H9 (cell line): ENCODE measurements around the gene SCARB2. TPM values are rescaled to one million over a fixed set of nuclear protein-coding genes. Genes with fewer than 3 reads are reported as not detected.

Experiments
- DNase-seq: peaks from one replicate; pipeline ENCODE4 v3.0.0-alpha.2; 2017
- H2AFZ ChIP-seq: one replicate; pipeline ENCODE4 v1.6.1; 2013; ENCODE audit warnings: mild to moderate bottlenecking, low read length, control low read depth, moderate library complexity
- H2AK5ac ChIP-seq: 2 replicates; pipeline ENCODE4 v1.6.1; 2013; ENCODE audit warnings: low read length, control low read depth, mixed read lengths; ENCODE audit not compliant: insufficient read length
- H2BK120ac ChIP-seq: one replicate; pipeline ENCODE4 v1.6.1; 2013; ENCODE audit warnings: low read depth, mild to moderate bottlenecking, low read length, control low read depth, inconsistent platforms; ENCODE audit not compliant: poor library complexity, severe bottlenecking
- H2BK12ac ChIP-seq: 2 replicates; pipeline ENCODE4 v1.6.1; 2013; ENCODE audit warnings: low read length, control low read depth, mixed read lengths, low read depth; ENCODE audit not compliant: insufficient read length
- H2BK15ac ChIP-seq: 2 replicates; pipeline ENCODE4 v1.6.1; 2013; ENCODE audit warnings: low read depth, low read length, control low read depth
- H2BK20ac ChIP-seq: one replicate; pipeline ENCODE4 v1.6.1; 2013; ENCODE audit warnings: low read depth, mild to moderate bottlenecking, low read length, control low read depth, inconsistent platforms; ENCODE audit not compliant: poor library complexity, severe bottlenecking
- H2BK5ac ChIP-seq: 2 replicates; pipeline ENCODE4 v1.6.1; 2013; ENCODE audit warnings: low read length, control low read depth, mixed read lengths; ENCODE audit not compliant: insufficient read length
- H3K14ac ChIP-seq: 2 replicates; pipeline ENCODE4 v1.6.1; 2013; ENCODE audit warnings: low read length, control low read depth; ENCODE audit not compliant: insufficient read depth
- H3K18ac ChIP-seq: 2 replicates; pipeline ENCODE4 v1.6.1; 2013; ENCODE audit warnings: low read depth, mild to moderate bottlenecking, mixed read lengths, low read length, control low read depth; ENCODE audit not compliant: insufficient read length
- H3K23ac ChIP-seq: 2 replicates; pipeline ENCODE4 v1.6.1; 2013; ENCODE audit warnings: low read length, control low read depth, mixed read lengths, low read depth; ENCODE audit not compliant: insufficient read length
- H3K23me2 ChIP-seq: 2 replicates; pipeline ENCODE4 v1.6.1; 2013; ENCODE audit warnings: low read depth, mild to moderate bottlenecking, mixed read lengths, low read length, control low read depth; ENCODE audit not compliant: insufficient read length, poor library complexity, severe bottlenecking
- H3K27ac ChIP-seq: 2 replicates; pipeline ENCODE4 v1.5.1; 2013; ENCODE audit warnings: low read length, control low read depth, mixed read lengths, low read depth; ENCODE audit not compliant: insufficient read length
- H3K27me3 ChIP-seq: 2 replicates; pipeline ENCODE4 v1.6.1; 2013; ENCODE audit warnings: low read length, control low read depth, inconsistent platforms; ENCODE audit not compliant: insufficient read depth
- H3K4ac ChIP-seq: 2 replicates; pipeline ENCODE4 v1.6.1; 2013; ENCODE audit warnings: low read depth, mild to moderate bottlenecking, control low read depth, inconsistent platforms, low read length, moderate library complexity
- H3K4me1 ChIP-seq: 2 replicates; pipeline ENCODE4 v1.6.1; 2013; ENCODE audit warnings: low read length, control low read depth, inconsistent platforms; ENCODE audit not compliant: insufficient read depth
- H3K4me2 ChIP-seq: 2 replicates; pipeline ENCODE4 v1.6.1; 2013; ENCODE audit warnings: low read length, control low read depth, mixed read lengths; ENCODE audit not compliant: insufficient read length, insufficient read depth
- H3K56ac ChIP-seq: 2 replicates; pipeline ENCODE4 v1.6.1; 2013; ENCODE audit warnings: low read depth, mild to moderate bottlenecking, mixed read lengths, low read length, control low read depth; ENCODE audit not compliant: insufficient read length
- H3K79me1 ChIP-seq: 2 replicates; pipeline ENCODE4 v1.6.1; 2013; ENCODE audit warnings: low read depth, mild to moderate bottlenecking, moderate library complexity, low read length, control low read depth, inconsistent platforms; ENCODE audit not compliant: insufficient read depth, poor library complexity, severe bottlenecking
- H3K79me2 ChIP-seq: 2 replicates; pipeline ENCODE4 v1.6.1; 2013; ENCODE audit warnings: low read length, control low read depth, inconsistent platforms; ENCODE audit not compliant: insufficient read depth
- H3K9ac ChIP-seq: 2 replicates; pipeline ENCODE4 v1.6.1; 2013; ENCODE audit warnings: low read length, control low read depth, mixed read lengths; ENCODE audit not compliant: insufficient read length; ENCODE audit errors: extremely low read depth
- H3K9me3 ChIP-seq: one replicate; pipeline ENCODE4 v1.6.1; 2013; ENCODE audit warnings: low read depth, low read length, inconsistent platforms; ENCODE audit not compliant: control insufficient read depth
- H3T11ph ChIP-seq: one replicate; pipeline ENCODE4 v1.6.1; 2013; ENCODE audit warnings: mild to moderate bottlenecking, low read length, control low read depth, inconsistent platforms
- H4K20me1 ChIP-seq: one replicate; pipeline ENCODE4 v1.6.1; 2013; ENCODE audit not compliant: control insufficient read depth, insufficient read length, insufficient read depth
- H4K5ac ChIP-seq: 2 replicates; pipeline ENCODE4 v1.6.1; 2013; ENCODE audit warnings: low read depth, mild to moderate bottlenecking, mixed read lengths, low read length, control low read depth; ENCODE audit not compliant: insufficient read length
- H4K8ac ChIP-seq: replicated peaks from 2 replicates; pipeline ENCODE4 v1.6.1; 2013; ENCODE audit warnings: low read length, control low read depth, mixed read lengths, low read depth; ENCODE audit not compliant: insufficient read length
- H4K91ac ChIP-seq: 2 replicates; pipeline ENCODE4 v1.6.1; 2013; ENCODE audit warnings: low read depth, mild to moderate bottlenecking, moderate library complexity, mixed read lengths, low read length, control low read depth; ENCODE audit not compliant: insufficient read length
- H3K27ac Mint-ChIP-seq, 3 experiments: 2 replicates in 2 of 3; 3 replicates in 1 of 3; pipeline ENCODE4 v1.8.0; 2020 to 2021; ENCODE audit warnings: mixed read lengths in 3 of 3, mild to moderate bottlenecking in 1 of 3, moderate library complexity in 1 of 3
- H3K27me3 Mint-ChIP-seq: 2 replicates; pipeline ENCODE4 v1.8.0; 2021; ENCODE audit warnings: low read depth, mild to moderate bottlenecking, moderate library complexity, mixed read lengths
- H3K36me3 Mint-ChIP-seq, 3 experiments: 2 replicates in 2 of 3; 3 replicates in 1 of 3; pipeline ENCODE4 v1.8.0; 2020 to 2021; ENCODE audit warnings: low read depth in 3 of 3, mixed read lengths in 3 of 3; ENCODE audit not compliant: insufficient read depth in 1 of 3
- H3K4me1 Mint-ChIP-seq, 2 experiments: 2 replicates each; pipeline ENCODE4 v1.8.0; 2020; ENCODE audit warnings: mixed read lengths in 2 of 2
- H3K4me3 Mint-ChIP-seq, 2 experiments: 2 replicates in 1 of 2; 3 replicates in 1 of 2; pipeline ENCODE4 v1.8.0; 2020 to 2021; ENCODE audit warnings: mild to moderate bottlenecking in 2 of 2, mixed read lengths in 2 of 2, moderate library complexity in 1 of 2
- H3K9me3 Mint-ChIP-seq, 2 experiments: 2 replicates in 1 of 2; 3 replicates in 1 of 2; pipeline ENCODE4 v1.8.0; 2020; ENCODE audit warnings: mild to moderate bottlenecking in 2 of 2, mixed read lengths in 2 of 2, moderate library complexity in 1 of 2
- total RNA-seq: library from RNA; stranded (reverse); gene quantifications from 2 replicates; pipeline ENCODE4 v1.2.1, GENCODE V29; 2021
- TF ChIP-seq, protein P1 (sequence below): fragments of 200-600 bp; sonication (generic); conservative IDR thresholded peaks from 3 replicates; pipeline ENCODE4 v1.8.0; 2021; ENCODE audit warnings: antibody characterized with exemption, mild to moderate bottlenecking

Gene SCARB2
- total RNA-seq, 1 experiment from 2014 or later, result 36.4 TPM

DNA sequence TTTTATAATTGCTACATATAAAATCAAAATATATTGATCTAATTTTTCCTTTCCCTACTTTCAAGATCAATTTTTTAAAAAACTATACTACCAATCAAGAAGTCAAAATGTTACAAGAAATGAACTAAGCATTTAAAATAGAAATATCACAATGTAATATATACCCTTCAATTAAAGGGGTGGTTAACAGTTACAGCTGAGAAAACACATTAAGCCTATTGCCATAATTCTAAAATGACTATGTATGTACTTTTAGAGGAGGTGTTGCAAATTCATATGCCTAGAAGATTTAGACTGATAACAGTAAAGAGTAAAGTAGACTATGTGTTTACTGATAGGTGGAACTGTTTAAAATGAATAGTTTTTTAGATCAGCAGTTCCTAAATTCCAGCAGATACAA, 69.1 kb downstream of the SCARB2 start:
- no peak overlapping the region for H2BK20ac ChIP-seq
- no peak overlapping the region for H2AFZ ChIP-seq
- no peaks in the 10 kb centered on the region for H3K4me1 ChIP-seq
- Mint-ChIP-seq H3K4me3 (no peak overlapping the region), H3K9me3 (no peaks in the 10 kb centered on the region), H3K4me1 (peaks cover 16 to 24% of the 10 kb centered on the region in 2 experiments), H3K36me3 (peaks cover 37 to 54% (median 48%) of the 10 kb centered on the region in 3 experiments), H3K27me3 (no peaks in the 10 kb centered on the region), H3K27ac (no peak overlapping the region)
- no peaks in the 10 kb centered on the region for H4K20me1 ChIP-seq
- peaks cover 10% of the 10 kb centered on the region for H3K23me2 ChIP-seq
- H2AK5ac ChIP-seq, result no peak overlapping the region
- no peak overlapping the region for H3K14ac ChIP-seq
- H3K9ac ChIP-seq, result no peak overlapping the region
- H3T11ph ChIP-seq, result no peak overlapping the region
- DNase-seq, result no peak
- H2BK15ac ChIP-seq, result no peak overlapping the region
- no peak overlapping the region for H3K4ac ChIP-seq
- H2BK12ac ChIP-seq, result no peak overlapping the region
- no peak overlapping the region for H2BK120ac ChIP-seq
- H3K27ac ChIP-seq, result no peak overlapping the region
- H3K27me3 ChIP-seq, result no peaks in the 10 kb centered on the region
- H3K18ac ChIP-seq, result no peak overlapping the region
- H3K23ac ChIP-seq, result no peak overlapping the region
- TF ChIP-seq, protein P1, sequence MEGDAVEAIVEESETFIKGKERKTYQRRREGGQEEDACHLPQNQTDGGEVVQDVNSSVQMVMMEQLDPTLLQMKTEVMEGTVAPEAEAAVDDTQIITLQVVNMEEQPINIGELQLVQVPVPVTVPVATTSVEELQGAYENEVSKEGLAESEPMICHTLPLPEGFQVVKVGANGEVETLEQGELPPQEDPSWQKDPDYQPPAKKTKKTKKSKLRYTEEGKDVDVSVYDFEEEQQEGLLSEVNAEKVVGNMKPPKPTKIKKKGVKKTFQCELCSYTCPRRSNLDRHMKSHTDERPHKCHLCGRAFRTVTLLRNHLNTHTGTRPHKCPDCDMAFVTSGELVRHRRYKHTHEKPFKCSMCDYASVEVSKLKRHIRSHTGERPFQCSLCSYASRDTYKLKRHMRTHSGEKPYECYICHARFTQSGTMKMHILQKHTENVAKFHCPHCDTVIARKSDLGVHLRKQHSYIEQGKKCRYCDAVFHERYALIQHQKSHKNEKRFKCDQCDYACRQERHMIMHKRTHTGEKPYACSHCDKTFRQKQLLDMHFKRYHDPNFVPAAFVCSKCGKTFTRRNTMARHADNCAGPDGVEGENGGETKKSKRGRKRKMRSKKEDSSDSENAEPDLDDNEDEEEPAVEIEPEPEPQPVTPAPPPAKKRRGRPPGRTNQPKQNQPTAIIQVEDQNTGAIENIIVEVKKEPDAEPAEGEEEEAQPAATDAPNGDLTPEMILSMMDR, result no peak
- peaks cover 29% of the 10 kb centered on the region; the same call in 1 of the 2 replicates for H3K79me2 ChIP-seq
- no peak overlapping the region for H2BK5ac ChIP-seq
- H3K4me2 ChIP-seq, result no peak overlapping the region
- H4K91ac ChIP-seq, result no peak overlapping the region
- peaks cover 3% of the 10 kb centered on the region for H3K79me1 ChIP-seq
- no peak overlapping the region for H4K8ac ChIP-seq
- H4K5ac ChIP-seq, result no peak overlapping the region
- H3K9me3 ChIP-seq, result no peaks in the 10 kb centered on the region
- no peak overlapping the region for H3K56ac ChIP-seq
